Measurements from ENCODE around the gene CLIP3.

Gene CLIP3

GRCh38 chr19:36009633-36010379 lies 22.9 kb downstream of the CLIP3 start:
- FAIRE-seq (no peak), DNase-seq (ENCODE audit: low spot score) (no peak)

- no peak for FAIRE-seq
- no peak for DNase-seq (ENCODE audit: low spot score)
Observed at GRCh38 chr19:36009220-36009619, 23.5 kb downstream of the CLIP3 start.

DNA sequence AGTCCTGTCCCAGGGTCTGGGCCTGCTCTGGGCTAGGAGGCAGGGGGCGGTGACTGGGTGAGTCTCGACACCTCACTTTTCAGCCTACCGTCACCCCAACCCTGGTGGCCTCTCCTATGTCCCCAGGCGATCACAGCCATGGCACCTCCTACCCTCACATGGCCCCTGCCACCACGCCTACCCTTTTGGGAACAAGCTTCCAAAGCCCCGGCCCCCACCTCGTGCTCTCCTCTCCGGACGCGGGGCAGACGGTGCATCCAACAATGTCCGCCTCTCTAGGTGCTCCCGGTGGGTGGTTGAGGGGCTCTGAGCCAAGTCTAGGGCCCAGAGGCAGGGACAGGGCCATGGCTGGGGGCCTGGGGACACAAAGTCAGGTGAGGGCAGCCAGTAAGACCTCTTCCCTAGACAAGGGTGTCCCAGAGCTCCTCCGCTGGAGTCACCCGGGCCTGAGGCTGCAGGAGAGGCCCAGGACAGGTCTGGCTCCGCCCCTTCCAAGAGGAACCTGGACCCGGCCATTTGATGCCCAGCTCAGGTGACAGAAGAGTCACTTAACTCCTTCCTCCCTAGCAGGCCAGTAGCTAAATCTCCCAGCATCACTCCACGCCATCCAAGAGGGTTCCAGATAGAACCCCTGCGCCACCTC lies 24.2 kb downstream of the CLIP3 start, which contains the start of gene SYNE4:
Gene SYNE4 (minus strand): TSS at position 478 of the 643 bp plus-strand sequence. CDS start 132 bp downstream, at position 346.
- DNase-seq (ENCODE audit: low spot score) (no peak), FAIRE-seq (no peak)

GRCh38 chr19:36006955-36007354 lies 25.7 kb downstream of the CLIP3 start:
- DNase-seq (ENCODE audit: low spot score): no peak
- FAIRE-seq: no peak

GRCh38 chr19:36003284-36003683 lies 29.4 kb downstream of the CLIP3 start:
- DNase-seq (ENCODE audit: low spot score) (no peak), FAIRE-seq (no peak)

DNA sequence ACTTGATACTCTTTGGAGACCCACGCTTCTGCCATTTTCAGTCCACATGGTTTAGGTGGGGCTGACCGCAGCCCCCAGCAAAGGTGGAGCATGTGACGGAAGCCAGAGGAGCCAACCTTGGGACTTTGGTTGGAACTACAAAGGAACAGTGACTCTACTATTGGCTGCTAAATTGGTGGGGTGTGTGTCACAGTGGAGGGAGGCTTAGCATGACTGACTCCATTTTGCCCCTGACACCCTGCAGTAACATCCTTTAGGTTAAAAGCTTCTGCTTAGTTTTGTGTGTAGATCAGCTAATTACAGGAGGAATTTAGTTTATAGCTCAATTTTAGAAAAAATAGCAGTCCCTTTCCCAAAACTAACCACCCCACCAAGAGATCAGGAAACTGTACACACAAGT lies 31.1 kb downstream of the CLIP3 start:
- no peak for DNase-seq (ENCODE audit: low spot score)
- no peak for FAIRE-seq

DNA sequence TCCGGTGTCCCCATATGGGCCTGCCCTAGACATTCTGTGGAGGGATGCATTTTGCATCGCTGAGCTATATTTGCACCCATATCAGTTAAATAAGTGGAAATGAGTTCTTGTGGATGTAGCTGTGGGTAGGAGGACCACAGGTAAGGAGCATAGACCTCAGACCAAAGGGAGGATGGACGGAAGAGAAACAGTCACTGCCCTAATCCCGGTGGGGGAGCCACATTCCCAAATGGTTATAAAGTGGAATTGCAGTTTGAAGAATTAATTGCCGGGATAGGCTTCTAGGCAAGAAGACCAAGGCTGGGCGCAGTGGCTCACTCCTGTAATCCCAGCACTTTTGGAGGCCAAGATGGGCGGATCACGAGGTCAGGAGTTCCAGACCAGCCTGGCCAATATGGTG lies 35.9 kb downstream of the CLIP3 start:
- FAIRE-seq (no peak), DNase-seq (ENCODE audit: low spot score) (no peak)

DNA sequence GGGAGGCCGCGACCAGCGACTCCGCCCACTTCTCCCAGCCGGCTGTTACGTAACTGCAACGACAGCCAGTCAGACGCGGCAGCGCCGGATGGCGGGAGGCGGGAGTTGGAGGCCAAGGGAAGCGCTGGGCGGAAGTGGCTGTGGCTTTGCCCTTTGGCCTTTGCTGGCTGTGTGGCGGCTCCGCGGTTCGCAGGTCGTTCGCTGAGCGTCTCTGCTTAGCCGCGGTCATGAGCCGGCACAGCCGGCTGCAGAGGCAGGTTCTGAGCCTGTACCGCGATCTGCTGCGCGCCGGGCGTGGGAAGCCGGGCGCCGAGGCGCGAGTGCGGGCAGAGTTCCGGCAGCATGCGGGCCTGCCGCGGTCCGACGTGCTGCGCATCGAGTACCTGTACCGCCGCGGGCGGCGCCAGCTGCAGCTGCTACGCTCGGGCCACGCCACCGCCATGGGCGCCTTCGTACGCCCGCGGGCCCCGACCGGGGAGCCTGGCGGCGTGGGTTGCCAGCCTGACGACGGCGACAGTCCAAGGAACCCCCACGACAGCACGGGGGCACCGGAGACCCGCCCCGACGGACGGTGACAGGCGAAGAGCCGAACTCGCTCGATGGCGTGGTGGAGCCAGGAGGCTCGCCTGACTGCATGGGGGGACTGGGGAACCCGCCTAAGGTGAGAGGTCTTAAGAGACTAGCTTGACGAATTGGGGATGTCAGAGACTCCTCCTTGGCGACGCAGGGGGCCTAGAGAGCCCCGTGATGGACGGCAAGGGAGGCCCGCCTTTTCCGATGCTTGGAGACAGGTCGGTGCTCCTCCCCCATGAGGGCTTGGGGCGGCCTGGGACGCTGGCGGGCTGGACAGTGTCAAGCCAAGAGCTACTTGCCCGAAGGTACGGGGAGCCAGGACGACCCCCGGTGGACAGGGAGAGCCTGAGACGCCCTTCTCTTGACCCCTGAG lies 37.4 kb downstream of the CLIP3 start, which contains the start of gene SDHAF1:
Gene SDHAF1 (plus strand): TSS at position 141 of the 946 bp plus-strand sequence. CDS start 87 bp downstream, at position 228.
- peak; percentile 82 for DNase-seq (ENCODE audit: low spot score)
- FAIRE-seq: peak; percentile 78

DNA sequence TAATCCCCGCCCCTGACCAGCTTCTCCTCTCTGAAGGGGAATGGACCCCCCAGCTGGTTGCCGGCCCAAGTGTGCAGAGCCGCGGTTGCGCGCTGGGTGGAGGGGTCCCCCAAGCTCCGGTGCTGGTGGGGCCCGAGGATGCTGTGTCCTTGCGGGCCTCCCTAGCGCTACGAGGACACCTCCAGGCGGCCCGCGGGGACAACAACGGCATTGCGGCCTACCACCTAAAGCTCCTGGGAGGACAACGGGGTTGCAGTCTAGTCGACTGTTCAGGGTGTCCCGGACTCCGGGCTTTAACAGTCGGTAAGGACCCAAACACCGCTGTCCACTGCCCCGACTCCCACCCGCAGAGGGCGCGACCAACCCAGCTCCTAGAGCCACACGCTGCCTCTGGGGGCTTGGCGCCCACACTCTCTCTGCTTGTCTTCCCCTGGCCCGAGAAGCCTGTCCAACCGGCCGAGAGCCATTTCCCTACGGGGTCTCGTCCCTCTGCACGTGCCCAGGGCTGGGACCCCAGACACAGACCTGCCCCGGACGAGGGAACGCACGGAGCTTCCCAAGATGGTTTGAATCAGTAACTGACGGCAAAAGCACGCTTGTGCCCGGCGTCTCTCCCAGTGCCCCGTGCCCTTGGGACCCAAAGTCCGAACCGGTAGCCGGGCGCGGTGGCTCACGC lies 38.6 kb downstream of the CLIP3 start:
- no peak for DNase-seq (ENCODE audit: low spot score)
- FAIRE-seq: no peak

GRCh38 chr19:35992907-35993765 lies 39.5 kb downstream of the CLIP3 start:
- FAIRE-seq (no peak), DNase-seq (ENCODE audit: low spot score) (no peak)

GRCh38 chr19:35991731-35992450 lies 40.8 kb downstream of the CLIP3 start:
- DNase-seq (ENCODE audit: low spot score) (no peak), FAIRE-seq (no peak)

DNA sequence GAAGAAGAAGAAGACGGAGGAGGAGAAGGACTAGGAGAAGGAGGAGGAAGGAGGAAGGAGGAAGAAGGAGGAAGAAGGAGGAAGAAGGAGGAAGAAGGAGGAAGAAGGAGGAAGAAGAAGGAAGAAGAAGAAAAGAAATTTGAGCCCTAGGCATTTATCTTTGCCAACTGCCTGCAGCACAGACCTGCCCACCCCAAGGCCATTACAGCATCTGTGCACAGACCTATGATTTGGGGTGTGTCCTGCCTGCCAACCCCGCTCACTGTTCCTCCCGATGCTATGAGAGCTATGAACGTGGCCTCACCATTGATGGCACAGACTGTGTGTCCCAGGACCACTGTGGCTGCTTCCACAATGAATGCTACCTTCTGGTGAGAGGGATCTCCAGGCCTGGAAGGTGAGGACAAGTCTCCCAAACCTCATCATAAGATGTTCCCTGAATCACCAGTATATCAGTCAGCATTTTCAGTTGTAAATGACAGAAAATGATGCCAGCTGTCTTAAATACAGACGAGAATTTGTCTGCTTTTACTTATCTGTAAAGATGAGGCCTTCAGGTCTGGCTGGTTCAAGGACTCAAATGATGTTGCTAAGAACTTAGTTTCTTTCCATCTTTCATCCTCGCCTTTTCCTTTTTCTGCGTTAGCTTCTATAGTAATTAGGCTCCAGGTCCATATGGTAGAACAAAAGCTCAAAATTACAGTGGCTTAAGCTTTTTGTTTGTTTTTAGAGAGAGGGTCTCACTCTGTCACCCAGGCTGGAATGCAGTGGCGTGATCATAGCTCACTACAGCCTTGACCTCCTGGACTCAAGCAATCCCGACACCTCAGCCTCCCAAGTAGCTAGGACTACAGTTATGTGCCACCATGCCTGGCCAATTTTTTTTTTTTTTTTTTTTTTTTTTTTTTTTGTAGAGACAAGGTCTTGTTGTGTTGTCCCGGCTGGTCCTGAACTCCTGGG lies 41.6 kb downstream of the CLIP3 start:
- FAIRE-seq (no peak), DNase-seq (ENCODE audit: low spot score) (no peak)

- no peak for DNase-seq (ENCODE audit: low spot score)
- FAIRE-seq: no peak
Observed at GRCh38 chr19:35990156-35990555, 42.5 kb downstream of the CLIP3 start.

DNA sequence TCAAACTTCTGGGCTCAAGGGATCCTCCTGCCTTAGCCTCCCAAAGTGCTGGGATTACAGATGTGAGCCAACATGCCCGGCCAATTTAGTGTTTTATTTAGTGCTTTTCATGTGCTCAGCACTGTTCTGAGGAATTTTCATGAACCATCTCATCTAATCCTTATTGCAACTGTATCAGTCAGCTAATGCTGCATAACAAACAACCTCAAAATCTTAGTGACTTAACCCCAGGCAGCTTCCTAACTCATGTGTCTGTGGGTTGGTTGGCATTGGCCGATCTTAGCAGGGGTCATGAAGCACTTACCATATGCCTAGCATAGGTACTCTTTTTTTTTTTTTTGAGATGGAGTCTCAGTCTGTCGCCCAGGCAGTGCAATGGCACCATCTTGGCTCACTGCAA lies 43.8 kb downstream of the CLIP3 start:
- FAIRE-seq (no peak), DNase-seq (ENCODE audit: low spot score) (no peak)

DNA sequence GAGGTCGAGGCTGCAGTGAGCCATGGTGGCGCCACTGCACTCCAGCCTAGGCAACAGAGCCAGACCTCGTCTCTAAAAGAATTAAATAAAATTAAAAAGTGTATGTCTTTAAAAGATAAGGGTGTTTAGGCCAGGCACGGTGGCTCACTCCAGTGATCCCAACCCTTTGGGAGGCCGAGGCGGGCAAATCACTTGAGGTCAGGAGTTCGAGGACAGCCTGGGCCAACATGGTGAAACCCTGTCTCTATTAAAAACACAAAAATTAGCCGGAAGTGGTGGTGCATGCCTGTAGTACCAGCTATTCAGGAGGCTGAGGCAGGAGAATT lies 45.1 kb downstream of the CLIP3 start:
- DNase-seq (ENCODE audit: low spot score): no peak
- FAIRE-seq: no peak

DNA sequence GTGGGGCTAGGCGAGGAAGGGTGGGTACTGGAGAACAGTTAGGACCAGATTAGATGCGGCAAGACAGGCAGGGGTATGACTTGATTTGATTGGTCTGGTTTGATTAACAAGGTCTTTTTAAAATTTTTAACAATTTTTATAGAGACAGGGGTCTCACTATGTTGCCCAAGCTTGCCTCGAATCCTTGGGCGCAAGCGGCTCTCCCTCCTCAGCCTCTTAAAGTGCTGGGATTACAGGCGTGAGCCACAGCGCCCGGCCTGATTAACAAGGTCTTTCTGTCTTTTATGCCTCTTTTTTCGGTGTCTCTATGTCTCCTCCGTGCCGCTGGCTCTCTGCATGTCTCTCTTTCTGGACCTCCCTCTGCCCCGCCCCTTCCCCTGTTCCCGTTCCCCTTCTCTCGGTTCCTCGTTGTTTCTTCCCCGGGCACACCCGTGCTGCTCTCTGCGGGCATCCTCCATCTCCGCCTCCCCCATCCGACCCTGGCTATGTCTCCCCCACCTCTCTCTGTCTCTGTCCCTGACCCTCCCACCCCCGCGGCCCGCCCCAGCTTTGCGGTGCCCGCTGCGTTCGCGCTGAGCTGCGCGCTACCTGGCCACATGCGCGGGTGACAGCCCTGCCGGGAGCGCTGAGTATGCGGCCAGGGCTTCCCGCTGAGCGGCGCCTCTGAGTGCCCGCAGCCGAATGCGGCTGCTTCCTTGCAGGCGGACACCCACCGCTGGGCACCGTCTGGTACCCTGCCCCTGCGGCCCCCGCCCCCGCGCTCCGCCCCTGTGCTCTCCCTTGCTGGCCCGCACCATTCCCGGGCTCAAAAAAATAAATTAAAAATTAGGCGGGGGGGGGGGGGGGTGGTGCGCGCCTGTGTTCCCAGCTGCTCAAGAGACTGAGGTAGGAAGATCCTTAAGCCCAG lies 45.8 kb downstream of the CLIP3 start:
- FAIRE-seq (no peak), DNase-seq (ENCODE audit: low spot score) (no peak)

DNA sequence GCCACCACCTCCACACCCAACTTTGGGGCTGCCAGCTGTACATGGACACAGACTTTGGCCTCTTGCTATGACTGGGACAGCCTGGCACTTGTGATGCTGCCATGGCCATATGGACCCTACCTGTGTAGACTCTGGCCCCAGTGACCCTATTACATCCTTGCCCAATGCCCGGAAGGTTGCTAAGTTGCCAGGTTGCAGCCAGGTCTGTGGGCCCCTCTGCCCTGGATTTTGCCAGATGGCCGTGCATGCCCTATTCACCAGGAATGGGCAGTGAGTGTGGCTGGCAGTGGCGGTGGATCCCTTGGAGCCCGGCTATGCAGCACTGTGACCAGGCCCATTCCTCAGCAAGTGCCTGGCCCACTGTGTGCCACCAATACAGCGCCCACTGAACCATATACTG lies 46.6 kb downstream of the CLIP3 start:
- DNase-seq (ENCODE audit: low spot score): no peak
- no peak for FAIRE-seq

GRCh38 chr19:35983177-35983576 lies 49.5 kb downstream of the CLIP3 start:
- FAIRE-seq (no peak), DNase-seq (ENCODE audit: low spot score) (no peak)

Measured in RCC 7860 (cell line).